NCI-H446 (cell line): ENCODE data around the gene CACNA1S.

Experiments
- DNase-seq, 2 experiments: peaks; one replicate each; lab custom pipeline; 2025; lab: John Stamatoyannopoulos, UW

CACNA1S gene

GRCh38 chr1:201140235-201140940 is 28.2 kb upstream of the CACNA1S start:
- no peak for DNase-seq

DNA sequence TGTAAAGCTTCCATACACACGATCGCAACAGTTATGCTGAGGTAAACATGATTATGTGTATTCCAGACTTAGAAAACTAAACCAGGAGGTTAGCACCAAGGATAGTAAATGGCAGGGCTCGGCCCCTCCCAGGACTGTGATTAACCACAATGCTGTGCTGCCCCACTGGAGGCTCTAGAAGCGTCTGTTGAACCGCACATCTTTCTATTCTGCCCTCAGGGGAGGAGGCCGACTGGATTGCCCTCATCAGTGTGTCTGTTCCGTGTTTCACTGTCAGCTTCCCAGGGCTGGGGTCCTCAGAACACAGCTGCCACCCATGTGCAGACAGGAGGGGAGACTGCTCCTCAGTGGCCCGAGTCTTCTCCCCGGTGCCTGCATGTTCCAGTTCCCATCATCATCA is 27.5 kb upstream of the CACNA1S start:
- no peak for DNase-seq

DNA sequence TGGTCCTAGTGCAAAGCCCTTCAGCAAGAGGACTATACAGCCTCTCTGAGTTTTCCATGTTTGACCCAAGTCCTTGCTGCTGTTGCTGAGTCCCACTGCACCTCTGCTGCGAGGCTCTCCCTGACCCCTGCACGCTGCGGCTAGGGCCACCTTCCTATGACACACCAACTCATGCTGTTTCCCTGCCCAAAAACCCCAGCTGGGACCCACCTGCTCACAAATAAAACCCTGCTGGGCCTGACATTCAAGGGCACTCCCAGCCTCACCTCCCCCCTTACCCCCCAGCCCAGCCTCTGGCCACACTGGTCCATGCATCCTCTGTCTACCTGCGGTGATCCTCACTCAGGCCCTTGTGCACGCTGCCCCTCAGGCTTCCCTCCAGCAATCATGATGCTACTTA is 27.1 kb upstream of the CACNA1S start:
- no peak for DNase-seq

DNA sequence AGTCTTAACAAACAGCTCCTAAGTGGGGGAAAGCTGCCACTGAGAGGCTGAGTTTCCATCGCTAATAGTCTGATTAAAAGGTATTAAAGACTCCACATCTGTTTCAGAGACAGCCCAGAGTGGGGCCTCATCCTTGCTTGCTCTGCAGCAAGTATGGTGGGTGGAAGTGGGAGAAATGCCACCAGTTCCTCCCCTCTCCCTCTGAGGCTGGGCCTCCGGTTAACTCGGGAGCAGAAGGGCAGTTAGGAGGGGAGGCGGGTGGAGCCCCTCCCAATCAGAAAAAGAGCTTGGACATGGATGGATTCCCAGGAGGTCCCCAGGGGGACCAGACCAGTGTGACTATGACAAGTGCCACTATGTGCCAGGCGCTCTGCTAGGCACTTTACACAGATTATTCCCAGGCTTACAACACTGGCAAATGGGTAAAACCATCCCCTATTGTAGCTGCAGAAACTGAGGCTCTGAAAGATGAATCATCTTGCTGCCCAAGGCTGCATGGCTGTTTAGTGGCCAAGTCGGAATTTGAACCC is 26.1 kb upstream of the CACNA1S start:
- no peak for DNase-seq

- DNase-seq, result peak in 1 of 2 experiments; percentile 18
These were observed 25.5 kb upstream of the CACNA1S start for GRCh38 chr1:201137579-201138310.

GRCh38 chr1:201137024-201137392 is 24.8 kb upstream of the CACNA1S start:
- DNase-seq, result no peak

- no peak for DNase-seq
These were observed 24.3 kb upstream of the CACNA1S start for GRCh38 chr1:201136355-201137023.

GRCh38 chr1:201134405-201134804 is 22.2 kb upstream of the CACNA1S start:
- DNase-seq, result no peak

GRCh38 chr1:201131398-201131797 is 19.2 kb upstream of the CACNA1S start:
- DNase-seq, result no peak

DNA sequence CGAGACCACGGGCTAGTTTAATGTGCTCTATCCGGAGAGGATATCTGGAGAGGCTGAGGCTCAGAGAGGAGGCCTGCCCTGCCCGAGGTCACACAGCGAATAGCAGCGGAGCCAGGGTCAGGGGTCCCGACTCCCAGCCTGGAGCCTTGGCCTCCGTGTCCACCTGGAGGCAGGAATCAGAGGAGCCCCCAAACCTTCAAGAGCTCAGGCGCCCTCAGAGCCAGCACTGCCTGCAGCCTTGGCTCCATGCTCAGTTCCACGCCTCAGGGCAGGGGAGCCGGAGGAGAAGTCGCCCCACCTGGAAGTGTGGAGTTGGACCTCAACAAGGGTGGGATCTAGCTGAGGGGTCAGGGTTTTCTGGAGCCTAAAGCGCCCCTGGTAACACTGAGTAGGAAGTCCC is 16.7 kb upstream of the CACNA1S start:
- DNase-seq, result no peak

DNA sequence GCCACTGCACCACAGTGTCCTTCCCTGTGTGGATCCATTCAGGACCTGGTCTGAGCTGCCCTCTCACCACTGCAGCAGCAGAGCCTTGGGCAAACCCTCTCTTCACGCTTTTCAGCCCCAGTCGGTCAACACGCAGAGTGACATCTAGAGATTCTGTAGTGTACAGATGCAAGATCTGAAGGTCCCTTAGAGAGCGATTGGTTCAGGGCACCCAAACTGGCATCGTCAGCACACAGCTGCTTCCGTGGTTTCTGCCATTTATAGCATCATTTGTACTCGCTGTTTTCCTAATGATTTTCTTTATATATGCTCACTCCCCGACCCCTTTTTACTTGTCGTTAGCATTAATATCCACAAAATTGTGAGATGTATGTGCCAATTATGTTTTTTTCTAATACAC is 16.2 kb upstream of the CACNA1S start:
- DNase-seq, result no peak

DNA sequence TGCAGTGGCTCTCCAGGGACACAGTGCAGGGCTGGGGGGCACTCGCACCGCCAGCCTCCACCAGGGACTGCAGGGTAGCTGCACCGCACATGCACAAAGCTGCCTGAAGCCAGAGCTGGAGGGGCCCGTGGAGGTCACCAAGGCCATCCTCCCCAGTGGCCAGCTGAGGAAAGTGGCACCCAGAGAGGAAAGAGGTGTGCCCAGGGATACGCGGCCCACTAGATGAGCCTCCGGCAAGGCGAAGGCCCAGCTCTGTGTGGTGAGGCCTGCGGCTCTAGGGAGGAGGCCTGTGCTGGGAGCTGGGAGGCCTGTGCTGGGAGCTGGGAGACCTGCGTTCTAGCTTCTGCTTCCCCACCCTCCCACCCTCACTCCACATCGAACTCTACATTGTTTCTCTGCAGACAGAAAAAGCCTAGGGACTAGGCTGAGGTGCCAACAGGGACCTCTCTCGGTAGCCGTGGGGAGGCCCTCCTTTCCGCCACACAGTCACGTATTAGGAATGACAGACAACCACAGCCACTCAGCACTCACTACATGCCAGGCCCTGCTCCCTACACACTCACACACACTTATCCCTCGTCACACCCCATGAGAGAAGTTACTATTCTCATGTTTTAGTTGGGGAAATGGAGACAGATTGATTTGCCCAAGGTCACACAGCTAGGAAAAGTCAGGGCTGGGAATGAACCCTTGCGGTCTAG is 15.7 kb upstream of the CACNA1S start:
- DNase-seq, result no peak

GRCh38 chr1:201126832-201127754 is 14.9 kb upstream of the CACNA1S start, which contains the start of gene ASCL5:
ASCL5 (minus strand) TSS chr1:201127184; CDS start chr1:201115372, 11,812 bp downstream.
- DNase-seq, result no peak

- no peak for DNase-seq
These were observed 14.2 kb upstream of the CACNA1S start for GRCh38 chr1:201126463-201126831.

- DNase-seq, result no peak
These were observed 13.6 kb upstream of the CACNA1S start for GRCh38 chr1:201125800-201126199.

DNA sequence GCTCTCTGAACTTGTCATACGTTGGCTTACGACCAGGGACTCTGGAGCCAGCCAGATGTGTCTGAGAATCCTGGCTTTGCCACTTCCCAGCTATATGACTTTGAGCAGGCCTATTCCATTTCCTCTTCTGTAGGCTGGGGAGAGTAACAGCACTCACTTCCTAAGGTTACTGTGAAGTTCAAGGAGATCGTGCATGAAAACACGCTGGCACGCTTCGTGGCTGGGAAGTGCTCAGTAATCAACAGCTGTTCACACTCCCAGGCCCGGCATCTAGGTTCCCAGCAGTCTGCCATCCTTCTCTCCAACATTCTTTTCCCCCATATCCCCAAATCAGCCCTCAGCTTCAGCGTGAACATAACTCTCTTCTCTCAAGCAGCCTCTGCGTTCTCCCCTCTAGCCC is 12.8 kb upstream of the CACNA1S start:
- DNase-seq, result no peak

- DNase-seq, result no peak
These were observed 11.6 kb upstream of the CACNA1S start for GRCh38 chr1:201123866-201124265.

- DNase-seq, result no peak
These were observed 10.2 kb upstream of the CACNA1S start for GRCh38 chr1:201122321-201122957.

- no peak for DNase-seq
These were observed 7.3 kb upstream of the CACNA1S start for GRCh38 chr1:201119206-201120197.
